Measurements from ENCODE around the gene URAD. TPM values are rescaled to one million over a fixed set of nuclear protein-coding genes. Genes with fewer than 3 reads are reported as not detected.

Gene URAD
- total RNA-seq, 4 donors from 2014 or later = 1.7 TPM; not detected in 3

DNA sequence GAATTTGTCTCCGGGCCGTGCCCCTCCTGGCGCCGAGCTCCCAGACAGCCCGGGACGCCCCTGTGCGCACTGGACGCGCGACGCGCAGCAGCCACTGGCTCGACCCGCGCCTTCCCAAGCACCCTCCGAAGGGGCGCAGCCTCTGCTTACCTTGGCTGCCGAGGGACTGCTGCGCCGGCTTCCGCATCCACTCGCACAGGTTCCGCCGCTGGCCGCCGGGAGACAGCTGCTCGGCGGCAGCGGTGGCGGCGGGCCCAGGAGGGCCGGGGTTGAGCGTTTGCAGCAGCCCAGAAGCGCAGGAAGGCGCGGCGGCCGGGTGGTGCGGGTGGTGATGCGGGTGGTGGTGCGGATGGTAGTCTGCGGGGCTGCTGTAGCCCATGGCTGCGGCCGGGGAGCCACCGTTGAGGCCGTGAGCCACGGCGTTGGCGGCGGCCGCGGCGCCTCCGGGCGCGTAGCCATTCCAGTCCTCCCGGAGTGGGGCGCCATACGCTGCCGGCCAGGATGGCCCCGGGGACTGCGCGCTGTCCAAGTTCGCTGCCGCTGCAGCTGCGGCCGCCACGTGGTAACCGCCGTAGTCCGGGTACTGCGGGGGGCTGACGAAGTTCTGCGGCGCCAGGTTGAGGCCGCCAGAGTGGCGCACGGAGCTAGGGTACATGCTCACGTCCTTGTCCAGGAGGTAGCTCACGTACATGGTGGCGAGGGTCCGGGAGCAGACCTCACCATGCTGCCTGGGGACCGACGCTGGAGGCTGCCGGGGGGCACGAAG, 20.0 kb downstream of the URAD start:
- TF ChIP-seq, protein P1, sequence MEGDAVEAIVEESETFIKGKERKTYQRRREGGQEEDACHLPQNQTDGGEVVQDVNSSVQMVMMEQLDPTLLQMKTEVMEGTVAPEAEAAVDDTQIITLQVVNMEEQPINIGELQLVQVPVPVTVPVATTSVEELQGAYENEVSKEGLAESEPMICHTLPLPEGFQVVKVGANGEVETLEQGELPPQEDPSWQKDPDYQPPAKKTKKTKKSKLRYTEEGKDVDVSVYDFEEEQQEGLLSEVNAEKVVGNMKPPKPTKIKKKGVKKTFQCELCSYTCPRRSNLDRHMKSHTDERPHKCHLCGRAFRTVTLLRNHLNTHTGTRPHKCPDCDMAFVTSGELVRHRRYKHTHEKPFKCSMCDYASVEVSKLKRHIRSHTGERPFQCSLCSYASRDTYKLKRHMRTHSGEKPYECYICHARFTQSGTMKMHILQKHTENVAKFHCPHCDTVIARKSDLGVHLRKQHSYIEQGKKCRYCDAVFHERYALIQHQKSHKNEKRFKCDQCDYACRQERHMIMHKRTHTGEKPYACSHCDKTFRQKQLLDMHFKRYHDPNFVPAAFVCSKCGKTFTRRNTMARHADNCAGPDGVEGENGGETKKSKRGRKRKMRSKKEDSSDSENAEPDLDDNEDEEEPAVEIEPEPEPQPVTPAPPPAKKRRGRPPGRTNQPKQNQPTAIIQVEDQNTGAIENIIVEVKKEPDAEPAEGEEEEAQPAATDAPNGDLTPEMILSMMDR (IDR thresholded peaks at IDR 0.05; ENCODE audit: low read depth) = no peak

DNA sequence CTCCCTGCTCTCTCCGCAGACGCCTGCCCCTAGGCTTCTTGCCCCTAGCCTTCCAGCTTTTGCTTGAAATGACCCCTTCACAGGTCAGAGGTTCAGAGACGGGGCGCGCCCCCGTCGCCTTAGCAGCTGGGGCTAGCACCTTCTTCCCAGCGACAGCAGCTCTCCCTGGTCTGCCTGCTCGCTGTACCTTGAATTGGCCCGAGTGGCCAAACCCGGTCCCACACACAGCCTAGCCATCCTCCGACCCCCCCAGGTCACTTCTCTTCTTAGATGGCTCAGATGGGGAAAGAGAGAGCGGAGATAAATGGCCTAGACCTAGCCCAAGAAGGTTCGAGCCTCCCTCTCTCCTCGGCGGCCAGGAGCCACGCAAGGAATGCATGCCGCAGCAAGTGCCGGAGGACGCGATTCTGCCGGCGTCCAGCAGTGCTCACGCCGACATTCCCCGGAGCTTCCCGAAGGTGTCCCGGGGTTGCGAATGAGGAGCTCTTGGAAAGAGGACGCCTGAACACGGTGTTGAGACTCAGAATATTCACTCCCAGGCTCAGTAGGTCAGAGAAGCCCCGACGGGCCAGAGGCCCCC, 20.7 kb downstream of the URAD start:
- TF ChIP-seq, protein P1 (IDR thresholded peaks at IDR 0.05; ENCODE audit: low read depth) = no peak

DNA sequence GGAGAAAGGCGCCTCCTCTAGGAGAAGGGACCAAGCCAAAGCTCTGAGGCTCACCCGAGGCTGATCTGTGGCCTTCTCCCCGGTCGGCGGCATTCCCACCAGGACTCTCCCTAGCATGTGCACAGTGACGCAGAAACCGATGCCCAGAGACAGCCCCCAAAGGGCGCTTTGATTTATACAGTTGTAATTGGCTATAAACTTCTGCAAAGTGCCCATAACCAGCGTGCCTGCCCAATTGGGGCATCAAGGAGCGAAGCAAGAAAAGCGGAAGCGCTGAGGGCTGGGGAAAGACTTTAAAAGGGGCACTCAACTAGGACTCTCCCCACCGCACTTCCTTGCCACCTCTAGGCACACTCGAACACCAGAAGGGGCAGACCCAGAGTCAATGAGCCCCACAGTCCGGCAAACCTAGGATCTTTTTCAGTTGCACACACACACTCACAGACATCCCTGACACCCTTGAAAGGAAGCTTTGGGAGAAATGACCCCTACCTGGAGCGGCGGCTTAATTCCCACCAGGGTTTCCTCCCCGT, 21.2 kb downstream of the URAD start:
- TF ChIP-seq, protein P1 (IDR thresholded peaks at IDR 0.05; ENCODE audit: low read depth) = no peak

DNA sequence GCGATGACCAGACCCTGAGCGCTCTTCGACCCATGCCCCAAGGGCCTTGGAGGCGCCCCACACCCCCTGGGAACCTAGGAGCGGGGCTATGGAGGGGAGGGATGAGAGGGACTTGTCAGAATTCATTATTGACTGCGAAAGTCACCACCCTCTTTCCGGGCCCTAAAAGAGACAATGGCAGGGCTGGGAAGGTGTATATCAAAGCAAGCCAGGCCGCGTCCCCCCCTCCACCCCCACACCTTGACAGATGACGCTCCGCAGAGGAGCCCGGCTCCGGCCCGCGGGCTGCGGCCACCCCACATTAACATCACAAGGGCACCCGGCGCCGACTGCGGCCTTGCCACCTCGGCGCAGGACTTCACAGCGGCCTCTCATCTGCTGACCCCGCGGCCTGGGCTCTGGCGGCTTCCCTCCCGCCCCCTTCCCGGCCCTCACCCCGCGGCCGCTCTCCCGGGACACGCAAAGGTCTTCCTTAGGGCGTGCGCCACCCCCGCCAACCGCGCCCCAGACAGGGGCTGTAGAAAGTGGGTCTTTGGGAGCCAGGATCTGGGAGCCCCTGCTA, 21.8 kb downstream of the URAD start:
- TF ChIP-seq, protein P1 (IDR thresholded peaks at IDR 0.05; ENCODE audit: low read depth) = no peak

DNA sequence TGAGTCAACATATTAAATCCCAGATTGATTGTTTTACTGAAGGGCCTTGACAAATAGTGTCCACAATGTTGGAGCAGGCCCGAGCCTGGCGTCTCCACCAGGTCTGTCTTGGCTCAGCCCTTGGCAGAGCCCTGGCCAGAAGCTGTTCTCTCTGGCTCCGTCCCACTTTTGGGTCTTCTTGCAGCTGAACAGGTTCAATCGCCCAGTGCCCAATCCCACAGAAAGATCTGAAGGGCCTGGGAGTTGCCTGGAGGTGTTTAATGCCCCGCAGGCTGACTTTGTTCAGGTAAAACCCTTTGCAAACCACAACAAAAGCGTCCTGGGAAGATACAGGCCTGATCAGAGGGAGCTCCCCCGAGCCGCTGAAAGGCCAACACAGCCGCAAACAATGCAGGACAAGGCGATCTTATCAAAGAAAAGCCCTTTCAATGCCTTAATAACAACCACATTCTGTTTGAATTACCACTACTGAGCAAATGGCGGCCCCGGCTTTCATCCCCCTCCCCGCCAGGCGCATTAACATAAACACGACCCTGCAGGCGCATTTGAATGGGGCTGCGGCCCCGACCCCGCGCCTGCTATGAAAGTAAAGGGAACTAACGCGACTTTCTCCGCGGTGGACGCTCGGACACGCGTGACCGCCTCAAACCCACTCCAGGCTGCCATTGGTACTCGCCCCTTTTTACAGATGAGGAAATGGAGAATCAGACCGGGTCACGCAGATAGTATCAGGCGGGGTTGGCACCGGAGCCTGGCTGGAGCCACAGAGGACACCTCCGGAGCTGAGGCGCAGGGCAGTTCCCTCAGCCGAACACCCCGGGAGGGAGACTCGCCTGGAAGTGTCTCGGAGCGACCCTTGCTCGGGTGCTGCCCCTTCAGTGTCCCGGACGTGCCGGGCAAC, 22.5 kb downstream of the URAD start:
- TF ChIP-seq, protein P1 (IDR thresholded peaks at IDR 0.05; ENCODE audit: low read depth) = no peak

DNA sequence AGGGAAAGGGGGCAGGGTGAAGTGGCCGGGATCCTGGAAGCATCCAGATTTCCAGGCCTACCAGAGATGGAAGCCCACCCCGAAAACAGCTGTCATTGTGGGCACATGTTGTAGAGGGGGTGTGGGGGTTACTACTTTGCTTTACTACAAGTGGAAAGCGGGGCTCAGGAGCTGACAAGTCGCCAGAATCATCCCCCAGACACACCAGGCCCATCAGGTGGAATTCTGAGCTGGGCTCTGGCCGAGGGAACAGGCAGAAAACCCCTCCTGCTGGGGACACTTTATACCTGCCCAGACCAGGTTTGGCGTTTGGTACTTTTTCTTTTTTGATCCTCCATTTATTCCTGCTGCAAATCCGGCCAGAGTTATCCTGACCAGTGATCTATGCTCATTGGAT, 23.2 kb downstream of the URAD start:
- TF ChIP-seq, protein P1 (IDR thresholded peaks at IDR 0.05; ENCODE audit: low read depth) = no peak

Measured in subcutaneous adipose tissue (tissue), 4 donors.